ENCODE measurements around the gene IRGC.
A peak's percentile ranks its signal among the peaks of the same experiment; 100 is the strongest.
"Not testable (repeated sequence)": the region's sequence is repeated elsewhere in the genome, so short reads cannot be mapped to it uniquely, and the experiment has no call there.

The IRGC gene

GRCh38 chr19:43754503-43755255 is 38.8 kb downstream of the IRGC start, which contains the start of gene SMG9:
Gene SMG9 (minus strand): TSS chr19:43754962. CDS start chr19:43750741, 4,221 bp downstream.
- DNase-seq (ENCODE audit: low read depth, low spot score): peak; percentile 98

- DNase-seq (ENCODE audit: low read depth, low spot score): peak; percentile 76
Observed at GRCh38 chr19:43755256-43755801, 39.5 kb downstream of the IRGC start.

- no peak for DNase-seq (ENCODE audit: low read depth, low spot score)
Observed at GRCh38 chr19:43759515-43759914, 43.6 kb downstream of the IRGC start.

GRCh38 chr19:43760941-43761340 is 45.1 kb downstream of the IRGC start:
- DNase-seq (ENCODE audit: low read depth, low spot score): no peak

- DNase-seq (ENCODE audit: low read depth, low spot score): no peak
Observed at GRCh38 chr19:43762814-43763213, 46.9 kb downstream of the IRGC start.

GRCh38 chr19:43763473-43763939 is 47.6 kb downstream of the IRGC start:
- DNase-seq (ENCODE audit: low read depth, low spot score): no peak

- not testable (repeated sequence) for DNase-seq (ENCODE audit: low read depth, low spot score)
Observed at GRCh38 chr19:43764684-43765083, 48.8 kb downstream of the IRGC start.

- DNase-seq (ENCODE audit: low read depth, low spot score): peak; percentile 83
Observed at GRCh38 chr19:43765109-43765876, 49.4 kb downstream of the IRGC start.

- DNase-seq (ENCODE audit: low read depth, low spot score): no peak
Observed at GRCh38 chr19:43766755-43767043, 50.8 kb downstream of the IRGC start.

- no peak for DNase-seq (ENCODE audit: low read depth, low spot score)
Observed at GRCh38 chr19:43767316-43767715, 51.4 kb downstream of the IRGC start.

GRCh38 chr19:43767818-43768217 is 51.9 kb downstream of the IRGC start:
- DNase-seq (ENCODE audit: low read depth, low spot score): no peak

GRCh38 chr19:43768273-43769050 is 52.6 kb downstream of the IRGC start:
- DNase-seq (ENCODE audit: low read depth, low spot score): no peak

GRCh38 chr19:43769256-43769655 is 53.4 kb downstream of the IRGC start:
- DNase-seq (ENCODE audit: low read depth, low spot score): no peak

Data from ELF-1 (cell line).